Measurements from ENCODE around the gene USP16. TPM values are rescaled to one million over a fixed set of nuclear protein-coding genes. Genes with fewer than 3 reads are reported as not detected.

USP16 gene
- total RNA-seq (54.7 and 55.7 TPM in 2 replicates), polyA plus RNA-seq (13.1 and 33.4 TPM in 2 replicates), polyA minus RNA-seq (7.2 and 16.2 TPM in 2 replicates)
- 58.1 TPM for total RNA-seq (2013)

GRCh38 chr21:29024474-29025327 is at the start of gene USP16:
Gene USP16 (plus strand): TSS chr21:29024668. CDS start chr21:29027914, 3,246 bp downstream.
- TF ChIP-seq EZH2 (IDR thresholded peaks at IDR 0.05; ENCODE audit: borderline replicate concordance, insufficient read depth, low read depth, low read length, poor library complexity, severe bottlenecking) (no peak), CTCF (IDR thresholded peaks at IDR 0.05) (no peak)
- Histone ChIP-seq H3K79me2 (ENCODE audit: control insufficient read depth, insufficient read depth, low read length) (peaks cover 55% of the 10 kb centered on the region), H4K20me1 (ENCODE audit: control insufficient read depth, insufficient read depth, low read length, poor library complexity, severe bottlenecking) (peaks cover 8% of the 10 kb centered on the region), H3K4me1 (ENCODE audit: control insufficient read depth in 2 of 2, insufficient read depth in 2 of 2, low read length in 2 of 2) (peaks cover 16 to 17% of the 10 kb centered on the region in 2 donors), H3K9me3 (ENCODE audit: control extremely low read depth in 1 of 3, control insufficient read depth in 2 of 3, insufficient read depth in 1 of 3, low read length in 2 of 3) (peaks cover 0 to 4% (median 0%) of the 10 kb centered on the region in 3 donors), H3K27ac (ENCODE audit: low read length in 2 of 2) (peak within 1 kb of the TSS; percentile 97 to 98), H3K36me3 (replicated peaks in 1 of 2; ENCODE audit: control extremely low read depth in 1 of 2, control insufficient read depth in 1 of 2, extremely low read depth in 1 of 2, insufficient read depth in 2 of 2, low read length in 1 of 2) (peaks cover 0 to 8% of the 10 kb centered on the region in 2 experiments), H3K4me2 (replicated peaks; ENCODE audit: low read depth, low read length, poor library complexity, severe bottlenecking) (peak within 1 kb of the TSS; percentile 79), H3K9ac (ENCODE audit: low read length) (peak within 1 kb of the TSS; percentile 86), H3K27me3 (replicated peaks in 1 of 4; ENCODE audit: control extremely low read depth in 1 of 4, control insufficient read depth in 3 of 4, insufficient read depth in 4 of 4, low read length in 3 of 4) (no peaks in the 10 kb centered on the region), H3K4me3 (ENCODE audit: control extremely low read depth in 1 of 5, extremely low read depth in 1 of 5, insufficient read depth in 1 of 5, low read depth in 2 of 5, low read length in 4 of 5) (peak within 1 kb of the TSS; percentile 58 to 90 (median 74)), H2AFZ (ENCODE audit: insufficient read depth, low read depth, low read length, poor library complexity, severe bottlenecking) (peak within 1 kb of the TSS; percentile 78)
- Mint-ChIP-seq H3K27me3 (no peaks in the 10 kb centered on the region), H3K4me3 (peak within 1 kb of the TSS; percentile 95), H3K9me3 (ENCODE audit: insufficient read depth) (no peaks in the 10 kb centered on the region), H3K27ac (peak within 1 kb of the TSS; percentile 99), H3K4me1 (peaks cover 40% of the 10 kb centered on the region)
- intact Hi-C loops (cut with micrococcal nuclease): loop anchor here (1.0 kb wide), 4 partner anchors 22 to 276 kb away; partner anchors contain the start of genes CCT8 and LTN1
- ATAC-seq (ENCODE audit: low read depth) (peak; percentile 93), DNase-seq (peak; percentile 99)
- ChIA-PET CTCF (interaction anchor here (1.1 to 4.0 kb wide), 3 partner anchors 22 to 46 kb away, joined by 5 to 23 read pairs (median 6); partner anchors contain the start of gene LTN1), POLR2A (interaction anchor here (1.0 to 2.4 kb wide), 8 partner anchors 19 to 276 kb away, joined by 3 to 35 read pairs (median 5); partner anchors contain the start of genes CCT8 and LTN1)
- under 1% methylated on average over 34 of the region's 48 CpGs for WGBS (ENCODE audit: insufficient coverage)
